Spleen (tissue), 11 donors: Measurements from ENCODE around the gene NAPB. TPM values are rescaled to one million over a fixed set of nuclear protein-coding genes. Genes with fewer than 3 reads are reported as not detected.
A peak's percentile ranks its signal among the peaks of the same experiment; 100 is the strongest.

Experiments used
- DNase-seq: peaks from one replicate; pipeline ENCODE4 v3.0.0-alpha.2; 2020
- H3K27ac ChIP-seq, 8 donors: fragments of 200-600 bp; sonication (generic) in 7 of 8; 1 replicate in 4 of 8; 2 replicates in 4 of 8; pipeline versions ENCODE4 v1.5.0 to v1.8.0; 2016 to 2021; ENCODE audit warnings: inconsistent platforms in 4 of 8, mild to moderate bottlenecking in 4 of 8, moderate library complexity in 1 of 8
- H3K27me3 ChIP-seq, 7 donors: fragments of 200-600 bp; sonication (generic) in 6 of 7; replicated peaks in 1 of 7; 1 replicate in 4 of 7; 2 replicates in 3 of 7; pipeline versions ENCODE4 v1.5.0 to v1.8.0; 2016 to 2021; ENCODE audit warnings: inconsistent platforms in 3 of 7, mild to moderate bottlenecking in 1 of 7
- H3K36me3 ChIP-seq, 6 donors: fragments of 200-600 bp; sonication (generic) in 5 of 6; 1 replicate in 4 of 6; 2 replicates in 2 of 6; pipeline versions ENCODE4 v1.5.0 to v1.8.0; 2016 to 2021; ENCODE audit warnings: inconsistent platforms in 2 of 6
- H3K4me1 ChIP-seq, 6 donors: fragments of 200-600 bp; sonication (generic) in 5 of 6; 1 replicate in 3 of 6; 2 replicates in 3 of 6; pipeline versions ENCODE4 v1.5.0 to v1.8.0; 2016 to 2021; ENCODE audit warnings: inconsistent platforms in 3 of 6
- H3K4me3 ChIP-seq, 8 donors: fragments of 200-600 bp; sonication (generic) in 7 of 8; 1 replicate in 4 of 8; 2 replicates in 4 of 8; pipeline versions ENCODE4 v1.5.0 to v1.8.0; 2016 to 2021; ENCODE audit warnings: inconsistent platforms in 4 of 8, mild to moderate bottlenecking in 4 of 8, moderate library complexity in 2 of 8
- H3K9me3 ChIP-seq, 8 donors: fragments of 200-600 bp; sonication (generic) in 7 of 8; 1 replicate in 4 of 8; 2 replicates in 4 of 8; pipeline versions ENCODE4 v1.5.0 to v1.8.0; 2016 to 2021; ENCODE audit warnings: inconsistent platforms in 4 of 8
- POLR2A ChIP-seq, 3 donors: fragments of 450-650 bp; IDR thresholded peaks; one replicate each; pipeline ENCODE4 v1.5.1; 2017; ENCODE audit warnings: antibody characterized with exemption in 3 of 3, mild to moderate bottlenecking in 1 of 3
- POLR2AphosphoS5 ChIP-seq, 3 donors: sonication (generic); formaldehyde crosslinking; IDR thresholded peaks; one replicate each; pipeline ENCODE4 v1.5.1; 2017; ENCODE audit warnings: antibody characterized with exemption in 3 of 3
- WGBS, 5 donors: extraction: QIAGEN DNeasy Blood & Tissue Kit in 3 of 5; methylation state at CpG; one replicate each; pipeline versions ENCODE4 v1.1.5 to v1.1.7; 2013 to 2018; 5-methylcytosine and 5-hydroxymethylcytosine counted together
- intact Hi-C: fragments of 100-400 bp; cut with DNase I; formaldehyde crosslinking; loops from one replicate; pipeline ENCODE4 v1.15.0; 2023; ENCODE audit warnings: low total_unique reads
- polyA plus RNA-seq, 3 donors: library from polyadenylated mRNA; stranded (reverse); fragments of 200-250 nt; gene quantifications; one replicate each; pipeline ENCODE4 v1.2.1, GENCODE V29; 2013
- total RNA-seq, 7 donors: library from RNA; depleted of rRNA in 3 of 7; stranded (reverse); fragments of >200 nt in 3 of 7; fragmentation: NEBNext Ultra II Directional in 4 of 7; extraction: Animal tissue kit (Norgen Biotek cat#: 25700) in 4 of 7; gene quantifications; one replicate each; pipeline versions ENCODE4 v1.1.0 to v1.2.1, GENCODE V29; 2016 to 2021
- TF ChIP-seq, protein P1 (sequence below), 11 experiments: fragments of 200-600 bp in 7 of 11; fragments of 450-650 bp in 4 of 11; sonication (generic) in 4 of 11; IDR thresholded peaks in 8 of 11; conservative IDR thresholded peaks in 3 of 11; 1 replicate in 7 of 11; 2 replicates in 4 of 11; pipeline versions ENCODE4 v1.4.0 to v1.8.0; 2016 to 2021; ENCODE audit warnings: antibody characterized with exemption in 11 of 11, inconsistent platforms in 4 of 11, mild to moderate bottlenecking in 1 of 11
- donor health status: healthy with polysubstance abuse.
- donor health status: DM: no; HTN: no; CAD: no; lungs with moderate emphysema.
- donor health status: DM: no; HTN: no; CAD: no.
- donor health status: Bipolar disorder and iron deficiency.
- donor health status: healthy.
- donor health status: DM: no; HTN: no; CAD: no.
- donor health status: DM: yes; HTN: yes; CAD: no.

NAPB gene
- total and polyA plus RNA-seq, 10 donors = 3.4 to 31.9 (median 14.0) TPM

DNA sequence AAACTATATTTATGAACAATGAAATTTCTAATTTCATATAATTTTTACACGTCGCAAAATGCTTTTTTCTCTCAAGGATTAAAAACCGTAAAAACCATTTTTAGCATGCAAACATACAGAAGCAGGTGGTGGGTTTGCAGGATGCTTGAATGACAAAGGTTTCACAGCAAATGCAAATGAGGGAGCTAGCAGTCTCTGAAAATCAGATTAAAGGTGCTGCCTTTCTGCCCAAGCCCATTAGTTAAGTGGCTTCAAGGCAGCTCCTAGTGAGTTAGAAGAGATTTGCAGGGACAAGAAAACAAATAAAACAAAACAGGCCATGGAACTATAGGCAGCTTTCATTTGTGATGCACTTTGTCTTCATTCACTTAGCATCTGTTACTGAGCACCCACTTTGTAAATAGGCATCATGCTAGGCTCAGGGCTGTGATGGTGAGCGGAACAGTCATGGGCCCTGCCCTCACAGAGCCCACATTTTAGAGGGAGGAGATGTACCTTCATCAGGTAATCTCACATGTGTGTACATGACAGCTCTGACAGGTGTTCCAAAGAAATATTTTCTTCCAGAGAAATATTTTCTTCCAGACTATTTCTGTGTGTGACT, 29.5 kb downstream of the NAPB start:
- Histone ChIP-seq H3K27ac (no peak overlapping the region), H3K9me3 (no peaks in the 10 kb centered on the region), H3K4me1 (no peaks in the 10 kb centered on the region), H3K4me3 (no peak overlapping the region), H3K27me3 (no peaks in the 10 kb centered on the region), H3K36me3 (peaks cover 0 to 94% (median 46%) of the 10 kb centered on the region in 6 donors)
- DNase-seq = no peak
- TF ChIP-seq POLR2A (IDR thresholded peaks at IDR 0.05) (no peak), POLR2AphosphoS5 (IDR thresholded peaks at IDR 0.05) (no peak)
- TF ChIP-seq, protein P1, sequence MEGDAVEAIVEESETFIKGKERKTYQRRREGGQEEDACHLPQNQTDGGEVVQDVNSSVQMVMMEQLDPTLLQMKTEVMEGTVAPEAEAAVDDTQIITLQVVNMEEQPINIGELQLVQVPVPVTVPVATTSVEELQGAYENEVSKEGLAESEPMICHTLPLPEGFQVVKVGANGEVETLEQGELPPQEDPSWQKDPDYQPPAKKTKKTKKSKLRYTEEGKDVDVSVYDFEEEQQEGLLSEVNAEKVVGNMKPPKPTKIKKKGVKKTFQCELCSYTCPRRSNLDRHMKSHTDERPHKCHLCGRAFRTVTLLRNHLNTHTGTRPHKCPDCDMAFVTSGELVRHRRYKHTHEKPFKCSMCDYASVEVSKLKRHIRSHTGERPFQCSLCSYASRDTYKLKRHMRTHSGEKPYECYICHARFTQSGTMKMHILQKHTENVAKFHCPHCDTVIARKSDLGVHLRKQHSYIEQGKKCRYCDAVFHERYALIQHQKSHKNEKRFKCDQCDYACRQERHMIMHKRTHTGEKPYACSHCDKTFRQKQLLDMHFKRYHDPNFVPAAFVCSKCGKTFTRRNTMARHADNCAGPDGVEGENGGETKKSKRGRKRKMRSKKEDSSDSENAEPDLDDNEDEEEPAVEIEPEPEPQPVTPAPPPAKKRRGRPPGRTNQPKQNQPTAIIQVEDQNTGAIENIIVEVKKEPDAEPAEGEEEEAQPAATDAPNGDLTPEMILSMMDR (IDR thresholded peaks at IDR 0.05 in 8 of 11, conservative IDR thresholded peaks at IDR 0.05 in 3 of 11) = no peak
- 82 to 89% (median 86%) methylated on average over 4 of the region's 4 CpGs for WGBS, 5 donors
- intact Hi-C loops = no loop called here

GRCh38 chr20:23390091-23390774, 31.1 kb downstream of the NAPB start:
- 78 to 90% (median 86%) methylated on average over 1 of the region's 1 CpG for WGBS, 5 donors
- Histone ChIP-seq H3K4me3 (no peak overlapping the region), H3K36me3 (peaks cover 0 to 89% (median 46%) of the 10 kb centered on the region in 6 donors), H3K27ac (no peak overlapping the region), H3K4me1 (no peaks in the 10 kb centered on the region), H3K27me3 (no peaks in the 10 kb centered on the region), H3K9me3 (no peaks in the 10 kb centered on the region)
- DNase-seq = no peak
- intact Hi-C loops = no loop called here
- TF ChIP-seq, protein P1 (IDR thresholded peaks at IDR 0.05 in 8 of 11, conservative IDR thresholded peaks at IDR 0.05 in 3 of 11) = no peak
- TF ChIP-seq POLR2A (IDR thresholded peaks at IDR 0.05) = no peak
- no peak for TF ChIP-seq POLR2AphosphoS5 (IDR thresholded peaks at IDR 0.05)

DNA sequence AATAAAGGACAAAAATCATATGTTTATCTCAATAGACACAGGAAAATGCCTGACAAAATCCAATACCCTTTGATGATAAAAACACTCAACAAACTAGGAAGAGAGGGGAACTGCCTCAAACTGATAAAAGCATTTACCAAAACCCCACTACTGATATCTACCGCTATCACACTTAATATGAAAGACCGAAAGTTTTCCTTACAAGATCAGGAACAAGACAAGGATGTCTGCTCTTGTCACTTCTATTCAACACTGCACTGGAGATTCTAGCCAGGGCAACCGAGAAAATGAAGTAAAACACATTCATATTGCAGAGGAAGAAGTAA, 34.2 kb downstream of the NAPB start:
- intact Hi-C loops = no loop called here
- no peak overlapping the region for H3K4me3 ChIP-seq
- H3K27me3 ChIP-seq = no peaks in the 10 kb centered on the region
- no peak for TF ChIP-seq POLR2A (IDR thresholded peaks at IDR 0.05)
- TF ChIP-seq, protein P1 (IDR thresholded peaks at IDR 0.05 in 8 of 11, conservative IDR thresholded peaks at IDR 0.05 in 3 of 11) = no peak
- no peak for TF ChIP-seq POLR2AphosphoS5 (IDR thresholded peaks at IDR 0.05)
- DNase-seq = no peak
- peak overlapping the region in 6 of 8 donors; percentile 11 to 60 (median 39) for H3K27ac ChIP-seq
- H3K4me1 ChIP-seq = no peaks in the 10 kb centered on the region
- 72 to 95% (median 83%) methylated on average over 3 of the region's 3 CpGs for WGBS, 5 donors
- H3K36me3 ChIP-seq = peaks cover 0 to 81% (median 18%) of the 10 kb centered on the region in 6 donors
- no peaks in the 10 kb centered on the region for H3K9me3 ChIP-seq

- no peak for DNase-seq
- H3K9me3 ChIP-seq = no peaks in the 10 kb centered on the region
- H3K4me3 ChIP-seq = no peak overlapping the region
- H3K36me3 ChIP-seq = peaks cover 0 to 81% (median 15%) of the 10 kb centered on the region in 6 donors
- no peaks in the 10 kb centered on the region for H3K4me1 ChIP-seq
- TF ChIP-seq, protein P1 (IDR thresholded peaks at IDR 0.05 in 8 of 11, conservative IDR thresholded peaks at IDR 0.05 in 3 of 11) = no peak
- TF ChIP-seq POLR2A (IDR thresholded peaks at IDR 0.05) (no peak), POLR2AphosphoS5 (IDR thresholded peaks at IDR 0.05) (no peak)
- H3K27me3 ChIP-seq = no peaks in the 10 kb centered on the region
- WGBS, 5 donors = 65 to 82% (median 70%) methylated on average over 6 of the region's 6 CpGs
- peak overlapping the region in 6 of 8 donors; percentile 11 to 60 (median 39) for H3K27ac ChIP-seq
- intact Hi-C loops = no loop called here
These were observed 34.8 kb downstream of the NAPB start for GRCh38 chr20:23386304-23387117.
